Hypothalamus (tissue), 51 donors: ENCODE measurements around the gene RSF1.

Source experiments
- DNase-seq, 51 donors: peaks; one replicate each; lab custom pipeline; 2025; lab: John Stamatoyannopoulos, UW

Gene RSF1

DNA sequence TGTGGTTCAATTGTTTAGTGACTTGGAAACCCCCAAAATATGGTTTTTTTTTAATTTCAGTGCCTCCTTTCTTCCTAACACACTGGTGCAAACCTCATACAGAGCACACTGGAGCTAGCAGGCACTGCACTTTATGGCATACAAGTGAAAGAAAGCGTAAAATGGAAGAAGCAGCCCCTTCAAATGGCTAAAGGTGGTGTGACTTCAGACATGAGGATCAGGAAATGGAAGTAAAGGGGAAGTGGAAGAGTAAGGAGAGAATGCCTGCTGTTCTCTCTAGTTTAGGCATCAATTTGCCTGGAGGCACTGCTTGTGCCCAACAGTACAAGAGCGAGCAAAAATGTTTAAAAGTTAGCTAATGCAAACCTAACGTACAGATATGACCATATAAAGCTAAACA lies 5.7 kb downstream of the RSF1 start:
- DNase-seq = no peak

DNA sequence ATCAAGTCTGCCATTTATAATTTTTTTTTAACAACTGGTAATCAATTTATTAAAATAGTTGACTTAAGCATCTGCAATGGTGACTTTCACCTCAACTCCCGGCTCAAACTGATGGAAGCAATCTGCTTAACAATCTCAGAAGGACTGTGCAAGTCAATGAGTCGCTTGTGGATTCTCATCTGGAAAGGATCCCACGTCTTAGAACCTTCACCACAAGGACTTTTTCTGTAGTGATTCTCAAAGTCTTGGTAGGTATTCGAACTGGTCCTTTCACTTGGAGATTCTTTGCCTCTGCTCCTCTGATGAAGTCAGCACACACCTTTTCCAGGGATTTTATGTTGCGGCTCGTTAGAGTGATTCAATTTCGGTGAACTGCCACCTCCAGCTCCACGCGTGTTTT lies 7.3 kb downstream of the RSF1 start:
- no peak for DNase-seq

GRCh38 chr11:77806993-77807392 lies 13.5 kb downstream of the RSF1 start:
- DNase-seq = no peak

DNA sequence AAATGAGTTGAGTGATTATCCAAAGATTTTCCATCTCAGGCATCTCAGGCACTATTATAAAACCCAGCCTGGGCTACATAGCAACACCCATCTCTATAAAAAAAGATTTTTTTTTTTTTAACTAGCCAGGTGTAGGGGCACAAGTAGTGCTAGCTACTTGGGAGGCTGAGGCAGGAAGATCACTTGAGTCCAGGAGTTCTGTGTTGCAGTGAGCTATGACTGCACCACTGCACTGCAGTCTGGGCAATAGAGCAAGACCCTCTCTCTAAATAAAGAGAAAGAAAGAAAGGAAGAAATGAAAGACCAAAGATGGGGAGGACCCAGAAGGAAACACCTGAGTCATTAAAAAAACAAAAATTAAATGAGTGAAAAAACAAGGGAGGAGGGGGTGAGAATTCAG lies 14.1 kb downstream of the RSF1 start:
- no peak for DNase-seq

DNA sequence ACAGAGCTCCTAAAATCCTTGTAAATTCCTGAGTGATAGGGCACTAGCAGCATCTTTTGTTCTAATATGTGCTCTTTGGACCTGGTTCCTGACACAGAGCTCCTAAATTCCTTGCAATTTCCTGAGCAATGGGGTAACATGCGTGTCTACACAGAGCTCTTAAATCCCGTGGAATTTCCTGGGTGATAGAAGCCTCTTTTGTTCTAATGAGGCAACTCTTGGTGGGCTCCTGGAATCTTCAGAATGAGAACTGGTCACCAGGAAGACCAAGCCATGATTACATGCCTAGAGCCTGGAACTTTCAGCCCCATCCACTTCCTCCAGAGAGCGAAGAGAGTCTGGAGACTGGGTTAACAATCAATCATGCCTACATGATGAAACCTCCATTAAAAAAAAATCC lies 19.0 kb downstream of the RSF1 start:
- DNase-seq = no peak

- DNase-seq = no peak
These were observed 20.1 kb downstream of the RSF1 start for GRCh38 chr11:77800449-77800848.

DNA sequence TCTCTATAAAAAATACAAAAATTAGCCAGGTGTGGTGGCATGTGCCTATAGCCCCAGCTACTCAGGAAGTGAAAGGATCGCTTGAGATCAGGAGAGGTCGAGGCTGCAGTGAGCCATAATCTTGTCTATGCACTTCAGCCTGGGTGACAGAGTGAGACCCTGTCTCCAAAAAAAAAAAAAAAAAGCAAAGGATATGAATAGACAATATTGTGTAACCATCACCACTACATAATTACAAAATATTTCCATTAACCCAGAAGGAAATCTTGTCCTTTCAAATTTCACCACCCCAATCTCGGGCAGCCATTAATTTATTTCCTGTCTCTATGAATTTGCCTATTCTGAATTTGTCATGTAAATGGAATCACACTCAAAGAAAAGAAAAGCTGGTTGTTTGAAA lies 21.2 kb downstream of the RSF1 start:
- DNase-seq = no peak

DNA sequence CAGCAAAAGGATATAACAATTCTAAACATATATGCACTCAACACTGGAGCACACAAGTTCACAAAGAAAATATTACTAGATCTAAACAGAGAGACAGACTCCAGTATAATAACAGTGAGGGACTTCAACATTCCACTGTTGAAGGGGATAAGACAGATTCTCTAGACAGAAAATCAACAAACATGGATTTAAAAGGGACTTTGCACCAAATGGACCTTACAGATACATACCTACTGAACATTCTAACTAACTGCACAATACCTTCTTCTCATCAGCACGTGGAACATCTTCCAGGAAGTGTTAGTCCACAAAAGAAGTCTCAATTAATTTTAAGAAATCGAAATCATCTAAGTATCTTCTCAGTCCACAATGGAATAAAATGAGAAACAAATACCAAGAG lies 26.6 kb downstream of the RSF1 start:
- DNase-seq = no peak

DNA sequence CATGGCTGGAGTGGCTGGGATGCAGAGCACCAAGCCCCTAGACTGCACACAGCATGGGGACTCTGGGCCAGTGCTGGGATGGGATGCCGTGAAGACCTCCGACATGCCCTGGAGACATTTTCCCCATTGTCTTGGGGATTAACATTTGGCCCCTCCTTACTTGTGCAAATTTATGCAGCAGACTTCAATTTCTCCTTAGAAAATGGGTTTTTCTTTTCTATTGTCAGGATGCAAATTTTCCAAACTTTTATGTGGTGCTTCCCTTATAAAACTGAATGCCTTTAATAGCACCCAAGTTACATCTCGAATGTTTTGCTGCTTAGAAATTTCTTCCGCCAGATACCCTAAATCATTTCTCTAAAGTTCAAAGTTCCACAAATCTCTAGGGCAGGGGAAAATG lies 29.2 kb downstream of the RSF1 start:
- DNase-seq = no peak

DNA sequence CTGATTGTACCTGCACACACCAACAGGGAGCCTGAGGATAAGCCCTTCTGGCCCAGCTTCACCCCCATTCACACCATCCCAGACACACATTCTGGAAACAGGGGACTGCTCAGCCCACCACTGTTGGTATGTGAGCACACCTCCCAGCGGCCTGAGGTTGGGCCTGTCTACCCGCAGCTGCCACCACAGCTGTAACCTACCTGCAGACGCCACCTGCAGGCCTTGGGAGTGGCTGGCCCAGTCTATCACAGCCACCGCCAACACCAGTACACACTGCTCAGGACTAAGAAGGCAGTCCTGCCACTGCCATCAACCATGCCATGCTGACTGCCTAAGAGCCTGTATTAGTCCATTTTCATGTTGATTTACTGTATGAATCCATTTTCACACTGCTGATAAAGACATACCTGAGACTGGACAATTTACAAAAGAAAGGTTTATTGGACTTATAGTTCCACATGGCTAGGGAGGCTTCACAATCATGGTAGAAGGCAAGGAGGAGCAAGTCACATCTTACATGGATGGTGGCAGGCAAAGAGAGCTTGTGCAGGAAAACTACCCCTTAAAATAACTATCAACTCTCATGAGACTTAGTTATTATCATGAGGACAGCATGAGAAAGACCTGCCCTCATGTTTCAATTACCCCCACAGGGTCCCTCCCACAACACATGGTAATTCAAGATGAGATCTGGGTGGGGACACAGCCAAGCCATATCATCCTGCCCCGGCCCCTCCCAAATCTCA lies 30.6 kb downstream of the RSF1 start:
- DNase-seq = no peak

DNA sequence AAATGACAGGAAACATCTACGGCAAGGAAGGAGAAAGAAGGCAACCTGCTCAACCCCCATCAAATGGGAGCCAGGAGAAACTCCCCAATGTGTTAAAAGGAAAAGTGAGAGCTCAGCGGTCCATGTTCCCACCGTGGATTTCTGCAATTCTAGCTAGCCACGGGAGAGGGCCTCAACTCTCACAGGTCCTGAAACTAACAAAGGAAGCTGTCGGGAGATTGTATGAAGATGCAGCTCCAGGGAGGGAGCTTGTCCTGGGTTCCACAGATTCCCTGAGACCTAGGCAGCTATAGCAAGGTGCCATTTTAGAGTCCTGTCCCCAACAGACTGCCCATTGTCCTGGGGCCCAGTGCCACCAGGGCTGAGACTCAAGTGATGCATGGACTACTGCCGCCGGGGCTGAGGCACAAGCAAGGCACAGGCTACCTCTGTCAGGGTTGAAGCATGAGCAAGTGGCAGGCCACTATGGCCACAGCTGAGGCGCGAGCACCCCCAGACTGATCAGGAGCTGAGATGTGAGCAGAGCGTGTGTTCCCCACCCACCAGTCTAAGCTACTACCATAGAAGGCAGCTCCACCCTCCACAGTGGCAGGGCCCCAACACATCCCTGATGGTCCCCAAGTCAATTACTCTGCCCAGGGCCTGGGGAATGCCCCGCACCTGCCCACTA lies 31.3 kb downstream of the RSF1 start:
- DNase-seq = peak in 1 of 51 donors; percentile 4

- DNase-seq = no peak
These were observed 36.0 kb downstream of the RSF1 start for GRCh38 chr11:77784572-77784971.

- no peak for DNase-seq
These were observed 37.5 kb downstream of the RSF1 start for GRCh38 chr11:77783025-77783424.

DNA sequence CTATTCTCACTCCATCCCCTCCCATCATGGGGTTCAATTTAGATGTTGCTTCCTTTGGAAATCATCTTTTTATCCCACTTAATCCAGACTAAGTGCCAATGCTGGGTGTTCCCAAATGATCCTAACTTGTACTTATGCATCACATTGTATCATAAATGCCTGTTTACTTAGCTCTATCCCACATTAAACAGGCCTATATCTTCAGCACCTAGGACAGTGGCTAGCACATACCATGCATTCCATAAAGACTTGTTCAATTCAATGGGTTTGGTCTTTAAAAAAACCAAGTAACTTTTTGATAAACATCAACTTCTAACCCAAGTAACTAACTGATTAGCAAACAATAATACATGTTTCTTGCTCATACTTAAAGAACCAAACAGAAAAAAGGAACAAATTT lies 40.6 kb downstream of the RSF1 start:
- no peak for DNase-seq

DNA sequence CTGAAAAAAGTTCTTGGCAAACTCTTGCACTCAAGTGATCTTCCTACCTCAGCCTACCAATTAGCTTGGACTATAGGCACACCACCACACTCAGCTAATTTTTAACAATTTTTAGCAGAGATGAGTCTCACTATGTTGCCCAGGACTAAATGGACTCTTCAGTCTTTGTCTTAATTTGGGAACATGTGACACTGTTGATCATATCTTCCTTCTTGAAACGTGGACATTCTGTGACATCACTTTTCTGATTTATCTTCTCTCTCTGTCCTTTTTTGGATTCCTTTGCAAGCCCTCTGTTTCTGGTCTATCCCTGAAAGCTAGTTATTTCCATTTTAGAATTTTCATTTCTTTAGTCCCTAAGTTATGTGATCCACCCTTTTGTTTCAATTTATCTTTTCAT lies 42.0 kb downstream of the RSF1 start:
- no peak for DNase-seq

DNA sequence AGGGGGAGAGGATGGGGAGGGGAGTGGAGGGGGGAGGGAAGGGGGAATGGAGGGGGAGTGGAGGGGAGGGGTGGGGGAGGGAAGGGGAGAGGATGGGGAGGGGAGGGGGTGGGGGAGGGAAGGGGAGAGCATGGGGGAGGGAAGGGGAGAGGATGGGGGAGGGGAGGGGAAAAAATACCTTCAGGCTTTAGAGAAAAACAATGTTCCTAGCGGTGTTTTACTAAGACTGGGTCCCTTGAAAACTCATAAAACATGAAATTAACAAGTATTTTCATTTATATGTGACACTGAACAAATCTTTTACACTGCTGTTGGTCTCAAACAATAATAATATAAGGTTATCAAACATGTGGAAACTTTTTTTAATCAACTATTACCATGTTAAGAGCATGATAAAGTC lies 42.4 kb downstream of the RSF1 start:
- no peak for DNase-seq

GRCh38 chr11:77776455-77776854 lies 44.1 kb downstream of the RSF1 start:
- no peak for DNase-seq

DNA sequence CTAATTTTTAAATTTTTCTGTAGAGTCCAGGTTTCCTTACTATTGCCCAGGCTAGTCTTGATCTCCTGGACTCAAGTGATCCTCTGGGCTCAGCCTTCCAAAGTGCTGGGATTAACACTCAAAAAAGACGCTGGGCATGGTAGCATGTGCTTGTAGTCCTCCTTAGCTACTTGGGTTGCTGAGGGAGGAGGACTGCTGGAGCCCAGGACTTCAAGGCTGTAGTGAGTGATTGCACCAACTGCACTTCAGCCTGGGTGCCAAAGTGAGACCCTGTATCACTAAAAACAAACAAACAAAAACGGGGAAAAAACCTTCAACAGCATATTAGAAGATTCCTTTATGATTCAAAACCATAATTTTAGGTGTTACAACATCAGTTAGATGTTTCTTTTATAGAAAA lies 44.6 kb downstream of the RSF1 start:
- no peak for DNase-seq

DNA sequence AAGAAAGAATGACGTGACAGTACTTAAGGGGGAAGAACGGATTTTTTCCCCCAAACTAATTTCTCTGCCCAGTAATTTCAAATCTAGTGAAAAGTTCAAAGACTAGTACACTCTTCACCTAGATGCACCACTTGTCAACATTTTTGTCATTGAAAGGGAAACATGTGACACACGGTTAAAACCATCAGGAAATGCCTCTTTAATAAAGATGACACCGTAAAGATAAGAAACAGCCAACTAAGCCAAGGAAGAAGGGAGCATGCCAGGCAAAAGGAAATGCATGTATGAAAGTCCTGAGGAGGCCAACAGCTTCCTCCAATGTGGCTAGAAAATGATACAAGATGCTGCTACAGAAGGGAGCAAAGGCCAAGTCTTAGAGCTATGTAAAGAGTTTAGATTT lies 49.4 kb downstream of the RSF1 start:
- DNase-seq = no peak

DNA sequence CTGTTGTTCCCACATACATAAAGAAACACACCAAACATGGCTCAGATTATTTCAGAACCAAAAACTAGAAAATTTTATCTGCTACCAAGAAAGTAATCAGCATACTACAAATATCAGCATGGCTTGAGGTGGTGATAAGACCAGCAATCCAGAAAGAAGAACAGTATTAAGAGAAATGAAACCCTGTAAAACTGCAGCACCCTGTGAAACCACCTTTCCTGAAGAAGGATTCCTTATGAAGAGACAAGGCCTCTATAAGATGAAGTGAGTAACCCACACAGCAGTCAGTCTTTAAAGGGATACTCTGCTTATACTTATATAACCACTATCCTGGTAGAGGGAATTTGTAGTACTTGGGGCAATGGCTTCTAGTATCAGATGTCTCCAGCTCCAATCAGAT lies 49.9 kb downstream of the RSF1 start:
- DNase-seq = no peak

GRCh38 chr11:77762426-77762825 lies 58.1 kb downstream of the RSF1 start:
- DNase-seq = no peak

DNA sequence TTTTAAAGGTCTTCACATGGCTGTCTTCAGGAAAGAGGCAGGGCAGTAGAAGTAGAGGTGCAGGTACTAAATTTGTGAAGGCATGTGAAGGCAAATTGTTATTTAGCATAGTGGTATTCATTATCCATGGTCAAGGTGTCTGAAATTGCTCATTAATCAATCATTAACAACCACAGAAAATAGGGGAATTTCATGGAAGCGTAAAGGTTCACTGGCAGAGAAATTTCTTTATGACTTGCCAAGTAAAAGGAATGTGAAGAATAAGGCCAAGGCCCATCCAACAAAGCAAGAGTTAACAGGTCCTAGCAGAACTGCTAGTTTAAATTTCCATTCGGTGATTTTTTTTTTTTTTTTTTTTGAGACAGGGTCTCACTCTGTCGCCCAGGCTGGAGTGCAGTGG lies 59.0 kb downstream of the RSF1 start:
- no peak for DNase-seq

DNA sequence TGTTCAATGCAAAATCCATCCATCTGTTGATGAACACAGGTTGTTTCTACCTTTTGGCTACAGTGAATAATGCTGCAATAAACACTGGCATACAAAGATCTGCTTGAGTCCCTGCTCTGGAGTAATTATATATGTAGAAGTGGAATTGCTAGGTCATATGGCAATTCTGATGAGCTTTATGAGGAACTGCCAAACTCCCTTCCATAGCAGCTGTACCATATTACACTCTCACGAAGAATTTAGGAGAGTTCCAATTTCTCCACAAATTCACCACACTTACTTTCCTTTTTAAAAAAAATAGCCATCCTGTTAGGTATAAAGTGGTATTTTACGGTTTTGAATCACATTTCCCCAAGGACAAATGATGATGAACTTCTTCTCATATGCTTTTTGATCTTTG lies 62.2 kb downstream of the RSF1 start:
- DNase-seq = no peak
